NCI-H187 treated with DMSO at 0.1 percent for 48 hours (cell line): ENCODE data around the gene PPTC7.
"Not testable (repeated sequence)": the region's sequence is repeated elsewhere in the genome, so short reads cannot be mapped to it uniquely, and the experiment has no call there.

Source experiments
- DNase-seq: peaks from one replicate; lab custom pipeline; 2025; lab: John Stamatoyannopoulos, UW

The PPTC7 gene, protein sequence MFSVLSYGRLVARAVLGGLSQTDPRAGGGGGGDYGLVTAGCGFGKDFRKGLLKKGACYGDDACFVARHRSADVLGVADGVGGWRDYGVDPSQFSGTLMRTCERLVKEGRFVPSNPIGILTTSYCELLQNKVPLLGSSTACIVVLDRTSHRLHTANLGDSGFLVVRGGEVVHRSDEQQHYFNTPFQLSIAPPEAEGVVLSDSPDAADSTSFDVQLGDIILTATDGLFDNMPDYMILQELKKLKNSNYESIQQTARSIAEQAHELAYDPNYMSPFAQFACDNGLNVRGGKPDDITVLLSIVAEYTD

GRCh38 chr12:110583137-110584059, at the start of gene PPTC7:
PPTC7 (minus strand) TSS chr12:110583318; CDS start chr12:110583031, 287 bp downstream.
- DNase-seq: peak; percentile 92

DNA sequence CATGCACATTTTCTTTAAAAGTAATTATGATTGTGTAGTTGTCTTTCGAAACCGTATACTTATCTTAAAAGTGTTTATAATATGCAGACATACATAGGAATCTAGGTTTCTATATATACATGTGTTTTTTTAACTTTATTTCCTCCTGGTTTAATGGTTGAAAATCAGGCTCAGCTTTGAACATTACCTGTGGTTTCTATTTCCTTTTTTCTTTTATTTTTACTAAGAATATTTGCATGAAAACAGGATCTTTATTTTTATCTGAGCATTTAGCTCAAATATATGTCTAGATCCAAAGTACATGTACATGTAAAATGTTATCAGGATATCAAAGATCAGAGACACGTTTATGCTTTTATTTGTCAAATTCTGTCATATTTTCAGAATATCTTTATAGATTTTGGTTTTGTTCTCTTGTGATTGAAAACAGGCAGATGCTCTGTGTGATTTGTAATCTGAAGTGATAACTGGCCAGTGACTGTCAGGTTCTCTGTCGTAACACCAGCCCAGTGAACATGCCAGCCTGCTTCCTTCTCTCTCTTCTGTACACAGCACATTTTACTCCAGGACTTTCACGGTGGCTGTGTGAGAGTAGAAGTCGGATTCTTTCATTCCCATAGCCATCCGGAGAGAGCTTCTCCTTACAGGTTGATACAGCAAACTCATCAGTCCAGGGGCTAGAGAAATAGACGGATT, 44.5 kb upstream of the PPTC7 start:
- DNase-seq: no peak

GRCh38 chr12:110622582-110622981, 39.5 kb upstream of the PPTC7 start:
- DNase-seq: no peak

DNA sequence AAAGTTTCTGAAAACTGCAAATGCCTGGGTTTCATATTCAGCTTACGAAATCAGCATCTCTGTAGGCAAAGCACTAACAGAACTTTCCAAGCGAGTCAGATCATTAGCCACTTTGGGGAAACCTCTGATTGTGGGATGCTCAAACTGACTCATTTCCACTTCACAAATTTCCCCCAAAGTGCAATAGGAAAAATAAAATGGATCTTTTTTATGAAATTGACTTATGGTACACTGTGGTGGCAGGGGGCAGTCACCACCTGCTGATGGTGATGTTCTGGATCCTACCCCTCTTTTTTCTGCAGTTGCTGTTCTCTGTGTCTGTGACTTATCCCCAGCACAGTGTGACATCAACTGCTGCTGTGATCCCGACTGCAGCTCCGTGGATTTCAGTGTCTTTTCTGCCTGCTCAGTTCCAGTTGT, 36.4 kb upstream of the PPTC7 start:
- no peak for DNase-seq

- no peak for DNase-seq
Observed at GRCh38 chr12:110616471-110617115, 33.5 kb upstream of the PPTC7 start.

DNA sequence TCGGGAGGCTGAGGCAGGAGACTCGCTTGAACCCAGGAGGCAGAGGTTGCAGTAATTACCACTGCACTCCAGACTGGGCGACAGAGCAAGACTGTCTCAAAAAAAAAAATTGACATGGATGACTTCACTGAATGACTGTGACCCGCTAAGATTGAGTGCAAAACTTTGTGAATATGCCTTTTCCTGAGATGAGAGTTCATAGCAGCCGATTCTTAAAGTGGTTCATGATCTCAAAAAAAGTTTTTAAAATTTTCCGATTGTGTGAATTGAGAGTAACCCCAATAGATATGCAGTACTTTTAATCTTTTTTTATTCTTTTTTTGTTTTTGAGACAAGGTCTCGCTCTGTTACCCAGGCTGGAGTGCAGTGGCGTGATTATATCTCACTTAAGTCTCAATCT, 32.1 kb upstream of the PPTC7 start:
- no peak for DNase-seq

GRCh38 chr12:110613771-110614684, 30.9 kb upstream of the PPTC7 start, which contains the start of gene TCTN1:
TCTN1 (plus strand) TSS chr12:110614129; CDS start chr12:110614183, 54 bp downstream.
- peak; percentile 90 for DNase-seq

- no peak for DNase-seq
Observed at GRCh38 chr12:110613071-110613770, 30.1 kb upstream of the PPTC7 start.

DNA sequence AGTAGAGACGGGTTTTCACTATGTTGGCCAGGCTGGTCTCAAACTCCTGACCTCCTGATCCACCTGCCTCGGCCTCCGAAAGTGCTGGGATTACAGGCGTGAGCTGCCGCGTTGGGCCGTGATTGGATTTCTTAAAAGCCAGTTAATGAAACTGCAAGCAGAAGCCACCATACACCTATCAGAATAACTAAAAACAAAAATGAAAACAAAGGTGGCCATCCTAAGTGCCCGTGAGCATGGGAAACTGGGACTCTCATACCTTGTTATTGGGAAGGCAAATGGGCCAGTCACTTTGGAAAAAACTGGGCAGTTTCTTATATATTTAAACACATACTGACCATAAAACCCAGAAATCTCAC, 23.1 kb upstream of the PPTC7 start:
- no peak for DNase-seq

- DNase-seq: not testable (repeated sequence)
Observed at GRCh38 chr12:110602085-110602814, 19.1 kb upstream of the PPTC7 start.

GRCh38 chr12:110600254-110600653, 17.1 kb upstream of the PPTC7 start:
- no peak for DNase-seq

DNA sequence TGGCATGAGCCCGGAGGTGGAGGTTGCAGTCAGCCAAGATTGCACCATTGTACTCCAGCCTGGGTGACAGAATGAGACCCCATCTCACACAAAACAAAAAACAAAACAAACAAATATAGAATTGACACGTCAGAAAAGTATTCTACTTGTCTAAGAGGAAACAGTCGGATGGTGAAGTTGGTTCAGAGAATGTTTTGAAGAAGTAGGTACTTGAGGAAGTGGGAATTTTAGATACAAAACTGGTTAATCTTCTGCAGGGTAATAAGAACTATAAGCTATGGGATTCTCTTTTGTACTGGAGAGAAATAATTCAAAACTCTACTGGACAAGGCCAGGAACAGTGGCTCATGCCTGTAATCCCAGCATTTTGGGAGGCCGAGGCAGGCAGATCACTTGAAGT, 16.2 kb upstream of the PPTC7 start:
- no peak for DNase-seq

GRCh38 chr12:110597885-110598284, 14.8 kb upstream of the PPTC7 start:
- no peak for DNase-seq

- DNase-seq: not testable (repeated sequence)
Observed at GRCh38 chr12:110592919-110593318, 9.8 kb upstream of the PPTC7 start.

DNA sequence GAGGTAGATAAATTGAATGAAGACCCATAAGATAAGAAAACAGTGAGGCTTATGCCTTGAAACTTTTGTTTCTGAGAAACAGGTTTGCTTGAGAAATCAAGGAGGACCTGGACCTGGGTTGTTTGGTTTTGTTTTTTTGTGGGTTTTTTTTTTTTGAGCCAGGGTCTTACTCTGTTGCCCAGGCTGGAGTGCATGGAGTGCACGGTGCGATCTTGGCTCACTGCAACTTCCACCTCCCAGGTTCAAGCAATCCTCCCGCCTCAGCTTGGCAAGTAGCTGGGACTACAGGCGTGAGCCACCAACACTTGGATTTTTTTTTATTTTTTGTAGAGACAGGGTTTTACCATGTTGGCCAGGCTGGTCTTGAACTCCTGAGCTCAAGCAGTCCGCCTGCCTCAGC, 9.0 kb upstream of the PPTC7 start:
- no peak for DNase-seq

GRCh38 chr12:110591451-110592051, 8.4 kb upstream of the PPTC7 start:
- DNase-seq: no peak

DNA sequence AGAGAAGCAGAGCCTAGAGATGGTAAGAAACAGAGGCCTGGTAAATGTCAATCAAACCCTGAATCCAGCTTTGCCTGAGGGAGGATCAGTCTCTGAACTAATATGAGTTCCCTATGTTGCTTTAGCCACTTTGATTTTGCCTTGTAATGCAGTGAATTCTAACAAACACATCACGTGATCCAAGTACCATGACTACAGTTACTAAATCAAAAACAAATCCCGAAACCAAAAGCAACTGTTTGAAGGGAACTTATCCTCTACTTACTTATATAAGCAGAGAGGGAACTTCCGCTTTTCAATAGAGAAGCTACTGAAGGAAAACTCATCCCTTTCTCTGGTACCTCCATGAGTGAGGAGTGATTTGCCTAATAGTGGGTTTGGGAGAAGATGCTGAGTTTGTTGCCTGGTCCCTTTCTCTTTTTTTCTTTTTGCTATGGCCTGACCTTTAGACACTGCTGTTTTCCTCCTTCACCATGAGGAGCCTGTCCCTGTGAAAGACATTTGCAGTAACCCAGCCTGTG, 7.7 kb upstream of the PPTC7 start:
- no peak for DNase-seq

DNA sequence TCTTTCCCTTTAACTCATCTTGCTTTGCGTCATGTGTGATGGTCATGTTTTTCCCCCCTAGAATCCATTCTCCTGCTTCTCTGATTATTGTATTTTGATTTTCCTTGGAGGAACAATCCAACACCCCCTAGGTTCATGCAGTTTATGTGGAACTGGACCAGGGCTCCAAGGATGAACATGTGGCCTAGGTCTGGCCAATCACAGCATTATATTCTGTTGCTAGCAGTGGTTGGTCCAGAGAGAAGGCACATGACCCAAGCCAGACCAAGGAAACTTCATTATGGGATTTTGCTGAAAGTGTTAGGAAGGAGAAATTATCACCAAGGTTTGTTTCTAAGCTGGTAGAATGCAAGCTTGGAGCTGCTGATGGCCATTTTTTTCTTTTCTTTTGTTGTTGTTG, 6.9 kb upstream of the PPTC7 start:
- no peak for DNase-seq

DNA sequence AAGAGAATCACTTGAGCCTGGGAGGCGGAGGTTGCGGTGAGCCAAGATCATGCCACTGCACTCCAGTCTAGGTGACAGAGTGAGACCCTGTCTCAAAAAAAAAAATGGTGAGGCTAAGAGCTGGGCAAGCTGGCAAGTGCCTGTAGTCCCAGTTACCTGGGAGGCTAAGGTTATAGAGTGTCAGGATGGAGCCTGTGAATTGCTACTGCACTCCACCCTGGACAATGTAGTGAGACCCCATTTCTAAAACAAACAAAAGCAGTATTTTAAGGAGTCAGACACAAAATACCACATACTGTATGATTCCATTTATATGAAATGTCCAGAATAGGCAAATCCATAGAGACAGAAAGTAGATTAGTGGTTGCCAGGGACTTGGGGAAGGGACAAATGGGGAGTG, 4.0 kb upstream of the PPTC7 start:
- not testable (repeated sequence) for DNase-seq
